Measurements from ENCODE around the gene CNTNAP2. TPM values are rescaled to one million over a fixed set of nuclear protein-coding genes. Genes with fewer than 3 reads are reported as not detected.
"Not testable (repeated sequence)": the region's sequence is repeated elsewhere in the genome, so short reads cannot be mapped to it uniquely, and the experiment has no call there.

The CNTNAP2 gene
- total RNA-seq, 1 donor from 2014 or later, result 0.22 TPM

DNA sequence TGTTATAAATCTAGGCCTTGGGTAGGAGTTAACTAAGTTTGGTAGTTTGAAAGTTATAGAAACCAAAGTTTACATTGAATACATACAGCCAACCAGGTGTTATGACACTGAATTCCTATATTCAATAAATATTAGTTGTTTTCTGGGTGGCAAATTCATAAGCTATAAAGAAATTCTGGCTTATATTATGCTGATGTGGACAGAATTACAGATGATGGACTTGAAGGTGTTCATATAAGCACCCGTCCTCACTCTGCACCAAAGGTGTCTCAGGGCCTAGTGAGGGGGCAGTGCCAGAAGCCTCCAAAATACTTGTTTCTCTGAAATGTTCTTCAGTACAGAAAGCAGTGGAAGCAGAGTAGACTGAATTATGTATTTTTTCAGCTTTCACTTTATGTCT, 973.0 kb downstream of the CNTNAP2 start:
- ATAC-seq, result no peak
- intact Hi-C loops (cut with micrococcal nuclease), result no loop called here
- DNase-seq, result no peak

DNA sequence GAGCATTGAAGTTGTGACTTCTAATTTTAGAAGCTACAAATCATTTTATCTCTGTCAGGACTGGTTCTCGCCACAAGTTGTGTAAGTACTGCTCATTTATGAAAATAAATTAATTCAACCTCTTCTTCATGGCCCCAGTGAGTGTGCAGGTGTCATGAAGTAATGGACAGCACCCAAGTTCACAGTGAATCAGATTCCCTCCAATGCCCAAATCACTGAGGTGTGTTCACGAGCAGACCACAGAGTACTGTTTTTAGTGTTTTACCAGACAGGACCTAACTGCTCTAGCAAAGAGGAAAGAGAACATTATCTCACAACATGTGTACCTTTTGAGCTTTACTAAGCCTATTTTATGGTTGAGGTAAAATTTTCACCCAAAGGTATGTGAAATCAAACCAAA, 980.0 kb downstream of the CNTNAP2 start:
- intact Hi-C loops (cut with micrococcal nuclease), result no loop called here
- DNase-seq, result no peak
- no peak for ATAC-seq

DNA sequence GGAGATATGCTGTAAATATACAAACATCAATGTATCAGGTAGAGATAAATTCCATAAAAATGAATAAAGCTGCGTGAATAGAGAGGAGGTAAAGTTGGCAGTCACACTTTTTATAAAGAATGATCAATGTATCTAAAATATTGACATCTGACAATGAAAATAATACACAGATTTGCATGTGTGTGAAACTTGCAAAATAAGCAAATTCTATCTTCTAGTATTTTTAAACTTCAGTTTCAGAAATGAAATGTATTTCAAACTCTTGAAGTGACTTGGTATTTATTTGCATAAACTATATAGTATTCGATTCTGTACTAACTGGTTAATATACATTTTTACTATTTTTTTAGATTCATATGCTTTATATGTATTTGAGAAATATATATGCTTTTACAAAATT, 986.6 kb downstream of the CNTNAP2 start:
- intact Hi-C loops (cut with micrococcal nuclease), result no loop called here
- ATAC-seq, result no peak

DNA sequence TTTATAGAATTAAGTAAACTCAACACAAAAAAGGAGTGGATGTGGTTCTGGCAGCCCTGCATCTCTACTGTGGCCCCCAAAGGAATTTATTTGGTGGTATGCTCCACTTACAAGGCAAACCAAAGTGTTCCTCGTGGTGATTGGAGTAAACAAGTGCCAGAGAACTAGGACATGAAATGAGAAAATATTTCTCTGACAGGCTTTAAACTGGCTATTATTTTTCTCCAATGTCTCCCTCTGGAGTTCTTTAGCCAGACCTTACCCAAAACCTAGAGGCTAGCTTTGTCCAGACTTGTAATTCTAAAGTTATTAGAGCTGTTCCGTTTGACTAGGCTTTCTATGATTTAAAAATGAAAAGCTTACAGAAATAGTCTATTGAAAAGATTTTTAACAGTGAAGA, 990.1 kb downstream of the CNTNAP2 start:
- intact Hi-C loops (cut with micrococcal nuclease), result no loop called here
- ATAC-seq, result no peak

More for the DNA sequence above, 986.6 kb downstream of the CNTNAP2 start:
- no peak for DNase-seq

DNA sequence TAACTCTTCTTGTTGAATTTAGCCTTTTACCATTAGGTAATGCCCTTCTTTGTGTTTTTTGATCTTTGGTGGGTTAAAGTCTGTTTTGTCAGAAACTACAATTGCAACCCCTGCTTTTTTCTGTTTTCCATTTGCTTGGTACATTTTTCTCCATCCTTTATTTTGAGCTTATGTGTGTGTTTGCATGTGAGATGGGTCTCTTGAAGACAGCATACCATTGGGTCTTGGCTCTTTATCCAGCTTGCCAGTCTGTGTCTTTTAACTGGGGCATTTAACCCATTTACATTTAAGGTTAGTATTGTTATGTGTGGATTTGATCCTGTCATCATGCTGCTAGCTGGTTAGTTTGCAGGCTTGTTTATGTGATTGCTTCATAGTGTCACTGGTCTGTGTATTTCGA, 997.9 kb downstream of the CNTNAP2 start:
- DNase-seq; intact Hi-C loops (cut with micrococcal nuclease); ATAC-seq: not testable (repeated sequence)

More for the DNA sequence above, 990.1 kb downstream of the CNTNAP2 start:
- no peak for DNase-seq

DNA sequence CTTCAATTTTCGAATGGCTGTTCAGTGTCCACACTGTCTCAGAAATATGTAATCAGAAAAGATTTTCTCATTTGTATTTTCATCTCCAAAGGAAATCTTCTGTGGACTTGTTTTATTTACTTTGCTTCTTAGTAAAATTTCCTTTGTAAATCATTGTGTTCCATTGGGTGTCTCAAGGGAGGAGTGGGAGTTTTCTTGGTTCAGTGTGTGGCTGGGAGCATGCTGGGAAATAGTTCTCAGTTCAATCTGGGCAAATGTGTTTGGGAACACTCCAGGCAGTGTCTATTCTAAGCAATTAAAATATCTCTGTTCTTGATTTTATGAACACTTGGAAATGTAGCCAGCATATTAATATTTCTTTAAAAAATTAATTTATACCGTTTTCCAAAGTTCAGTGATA, 1019.8 kb downstream of the CNTNAP2 start:
- no peak for DNase-seq
- intact Hi-C loops (cut with micrococcal nuclease), result no loop called here
- ATAC-seq, result no peak

DNA sequence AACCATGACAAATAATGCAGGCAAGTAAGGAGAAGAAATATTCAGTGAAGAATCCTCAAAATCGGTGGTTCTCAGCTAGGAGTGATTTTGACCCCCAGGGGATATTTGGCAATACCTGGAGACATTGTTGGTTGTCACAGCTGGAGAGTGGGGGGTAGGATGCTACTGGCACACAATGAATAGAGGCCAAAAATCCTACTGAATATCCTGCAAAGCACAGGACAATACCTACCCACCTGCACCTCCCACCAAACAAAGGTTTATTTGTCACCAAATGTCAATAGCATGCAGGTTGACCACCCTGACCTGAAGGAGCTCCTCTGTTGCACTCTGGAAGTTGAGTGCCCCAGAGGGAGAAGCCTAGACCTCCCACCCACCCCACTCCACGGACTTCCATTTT, 1028.6 kb downstream of the CNTNAP2 start:
- intact Hi-C loops (cut with micrococcal nuclease), result no loop called here

DNA sequence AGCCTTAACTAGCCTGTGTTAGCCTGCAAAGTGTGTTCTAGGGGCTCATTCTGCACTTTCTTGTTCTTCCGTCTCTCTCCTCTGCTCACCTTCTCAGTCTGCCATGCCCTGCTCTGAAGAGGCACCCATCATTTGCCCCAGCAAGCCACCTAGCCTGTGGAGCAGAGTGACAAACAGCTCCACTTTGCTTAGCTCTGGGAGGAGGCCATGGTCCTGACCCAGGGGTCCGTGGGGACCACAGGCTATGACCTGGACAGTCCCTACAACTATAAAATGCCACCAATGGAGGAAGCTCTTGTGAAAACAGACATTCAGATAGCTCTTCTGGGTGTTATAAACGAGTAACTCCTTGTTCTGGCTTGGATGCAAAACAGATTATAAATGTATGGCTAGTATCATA, 1029.6 kb downstream of the CNTNAP2 start:
- intact Hi-C loops (cut with micrococcal nuclease), result no loop called here
- ATAC-seq (no peak), DNase-seq (no peak)

More for the DNA sequence above, 1028.6 kb downstream of the CNTNAP2 start:
- ATAC-seq, result no peak
- DNase-seq, result no peak

DNA sequence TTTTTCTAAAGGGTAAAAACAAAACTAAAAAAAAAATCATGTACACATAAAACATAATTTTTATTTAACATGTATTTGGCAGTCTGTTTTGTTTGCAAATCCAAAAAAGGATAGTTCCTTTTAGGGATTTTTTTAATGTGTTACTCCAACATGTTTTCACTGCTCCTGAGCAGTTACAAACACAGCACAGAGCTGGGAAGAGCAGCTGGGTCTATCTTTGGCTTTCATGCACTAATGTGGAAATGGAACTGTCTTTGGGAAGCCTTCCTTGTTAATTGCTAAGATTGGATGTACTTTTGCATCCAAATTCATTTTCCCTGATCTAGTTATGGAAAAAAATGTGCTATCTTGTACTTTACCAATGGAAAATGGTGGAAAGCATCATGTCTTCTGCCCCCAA, 1035.1 kb downstream of the CNTNAP2 start:
- intact Hi-C loops (cut with micrococcal nuclease), result no loop called here
- DNase-seq (no peak), ATAC-seq (no peak)

DNA sequence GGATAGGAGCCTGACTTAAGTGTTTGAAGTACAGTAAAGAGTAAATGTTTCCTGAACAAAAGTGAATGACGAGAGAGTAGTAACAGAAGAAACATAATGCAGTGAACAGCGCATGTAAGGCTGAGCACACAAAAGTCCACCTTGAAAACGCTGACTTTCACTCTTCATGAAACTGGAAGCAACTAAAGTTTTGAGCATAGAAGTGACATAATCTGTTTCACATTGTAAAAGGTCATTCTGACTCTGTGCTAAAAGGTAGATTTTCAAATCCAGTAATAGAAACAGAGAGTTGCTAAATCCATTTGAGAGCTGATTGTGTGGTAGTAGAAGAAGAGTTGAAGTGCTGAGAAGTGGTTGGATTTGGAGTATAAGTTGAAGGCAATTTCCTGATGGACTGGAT, 1037.0 kb downstream of the CNTNAP2 start:
- DNase-seq (no peak), ATAC-seq (no peak)
- intact Hi-C loops (cut with micrococcal nuclease), result no loop called here

DNA sequence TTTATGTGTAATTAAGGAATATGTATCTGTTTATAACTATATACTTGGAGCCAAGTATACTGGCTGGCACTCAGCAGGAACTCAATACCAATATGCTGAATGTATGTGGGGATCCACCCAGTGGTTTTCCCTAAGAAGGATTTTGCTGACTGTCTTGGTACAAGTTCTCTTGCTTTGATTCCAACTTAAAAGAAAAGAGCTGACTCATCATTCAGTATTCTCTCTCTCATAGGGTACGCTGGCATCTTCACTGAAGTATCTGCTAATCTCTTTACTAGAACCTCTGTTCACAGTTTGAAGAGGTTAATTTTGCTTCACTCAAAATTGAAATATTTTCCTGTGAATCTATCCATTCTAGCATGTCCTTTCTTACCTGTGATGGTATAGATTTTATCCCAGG, 1044.8 kb downstream of the CNTNAP2 start:
- ATAC-seq (no peak), DNase-seq (no peak)
- intact Hi-C loops (cut with micrococcal nuclease), result no loop called here

DNA sequence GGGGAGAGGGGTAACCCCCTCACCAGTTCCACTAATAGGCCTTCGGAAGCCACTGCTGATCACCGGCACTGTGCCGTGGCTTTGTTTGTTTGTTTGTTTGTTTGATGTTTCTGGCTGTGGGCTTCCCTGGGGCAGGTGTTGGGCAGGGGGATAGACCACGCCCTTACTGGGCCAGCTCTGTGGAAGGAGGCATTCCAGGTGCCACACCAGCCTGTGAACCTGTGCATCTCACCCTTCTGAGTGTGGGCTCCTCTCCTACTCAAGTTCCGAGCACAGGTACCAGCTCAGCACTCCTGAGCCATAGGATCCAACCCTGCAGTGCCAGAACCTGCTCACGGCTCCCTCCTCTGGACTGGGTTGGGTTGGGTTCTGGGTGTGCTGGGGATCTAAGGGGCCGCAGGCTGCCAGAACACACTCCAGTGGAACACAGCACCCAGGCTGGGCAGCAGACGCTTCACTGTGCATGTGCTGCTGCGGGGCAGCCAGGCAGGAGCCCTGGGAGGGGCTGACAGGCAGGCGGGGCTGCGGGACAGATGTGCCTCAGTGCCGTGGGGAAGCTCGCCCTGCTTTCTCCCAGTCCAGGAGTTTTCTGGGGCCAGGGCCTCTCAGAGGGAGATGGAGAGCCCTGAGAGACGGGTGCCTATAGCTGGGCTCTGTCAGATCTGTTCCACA, 1053.9 kb downstream of the CNTNAP2 start:
- intact Hi-C loops (cut with micrococcal nuclease), result no loop called here
- ATAC-seq (no peak), DNase-seq (no peak)

DNA sequence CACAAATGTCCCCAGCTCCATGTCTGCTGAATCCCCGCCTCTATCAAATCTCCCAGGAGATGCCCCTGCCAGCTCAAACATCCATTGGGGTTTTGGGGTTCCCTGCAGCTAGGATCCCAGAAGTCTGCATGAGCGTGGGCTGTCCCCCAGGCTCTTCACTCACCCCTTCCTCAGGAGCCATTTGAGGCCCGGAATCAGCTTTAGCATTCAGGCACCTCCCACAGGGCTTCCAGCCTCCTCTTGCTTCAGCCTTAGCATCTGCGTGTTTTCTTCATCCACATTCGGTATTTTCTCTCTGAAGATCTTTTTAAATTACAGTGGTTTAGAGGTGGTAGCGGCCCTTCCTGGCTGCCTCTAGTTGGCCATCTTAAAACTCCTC, 1054.4 kb downstream of the CNTNAP2 start:
- ATAC-seq, result no peak
- no peak for DNase-seq
- intact Hi-C loops (cut with micrococcal nuclease), result no loop called here

DNA sequence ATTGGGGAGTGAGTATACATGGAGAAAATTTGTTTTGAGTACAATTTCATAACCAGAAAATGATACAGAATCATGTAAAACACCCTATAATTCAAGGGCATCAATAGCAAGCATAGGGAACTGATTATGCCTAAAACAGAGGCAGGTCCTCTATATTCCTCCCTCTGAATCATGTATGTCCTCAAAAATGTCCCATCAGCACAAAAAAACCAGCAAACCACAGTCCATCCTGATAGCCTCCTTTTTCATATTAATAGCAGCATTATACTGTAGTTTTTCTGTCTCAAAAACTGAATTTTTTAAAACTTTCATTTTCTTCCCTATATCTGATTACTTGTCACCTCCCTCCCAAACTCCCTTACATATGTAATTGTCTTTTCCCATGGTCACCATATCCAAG, 1057.3 kb downstream of the CNTNAP2 start:
- intact Hi-C loops (cut with micrococcal nuclease), result no loop called here
- no peak for ATAC-seq
- DNase-seq, result no peak

DNA sequence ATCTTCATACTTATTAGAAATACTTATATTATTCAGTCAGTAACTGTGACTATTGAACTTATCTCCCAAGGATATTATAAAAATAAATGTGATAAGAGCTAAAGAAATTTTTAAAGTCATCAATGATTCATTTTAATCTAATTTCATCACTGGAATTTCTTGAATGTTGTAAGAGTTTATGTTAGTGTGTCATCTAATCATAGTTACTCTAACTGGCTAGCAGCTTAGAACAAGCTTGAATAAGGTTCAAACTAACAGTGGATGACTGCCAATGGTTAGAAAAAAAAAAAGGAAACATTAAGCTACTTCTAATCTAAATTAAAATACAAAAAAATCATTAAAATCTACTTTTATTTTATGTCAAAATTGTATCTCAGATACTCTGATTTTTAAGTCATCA, 1066.3 kb downstream of the CNTNAP2 start:
- intact Hi-C loops (cut with micrococcal nuclease), result no loop called here
- ATAC-seq, result no peak
- DNase-seq, result no peak

DNA sequence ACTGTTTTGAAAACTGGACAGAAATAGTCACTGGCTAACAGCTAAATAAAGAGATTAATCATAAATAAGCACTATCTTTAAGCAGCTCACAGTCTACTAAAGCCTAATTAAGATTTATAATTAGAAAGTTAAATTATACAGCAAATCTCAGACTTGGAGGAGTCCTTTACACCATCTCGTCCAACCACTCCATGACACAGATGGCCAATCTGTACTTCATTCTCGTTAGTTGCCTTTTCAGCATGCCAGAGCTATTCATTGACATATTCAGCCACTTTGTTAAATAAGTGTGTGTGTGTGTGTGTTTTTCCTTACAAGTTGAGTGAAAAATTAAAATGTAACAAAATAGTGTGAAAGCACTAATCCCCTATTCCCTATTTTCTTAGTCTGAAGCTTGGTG, 1066.7 kb downstream of the CNTNAP2 start:
- no peak for ATAC-seq
- DNase-seq, result no peak
- intact Hi-C loops (cut with micrococcal nuclease), result no loop called here

DNA sequence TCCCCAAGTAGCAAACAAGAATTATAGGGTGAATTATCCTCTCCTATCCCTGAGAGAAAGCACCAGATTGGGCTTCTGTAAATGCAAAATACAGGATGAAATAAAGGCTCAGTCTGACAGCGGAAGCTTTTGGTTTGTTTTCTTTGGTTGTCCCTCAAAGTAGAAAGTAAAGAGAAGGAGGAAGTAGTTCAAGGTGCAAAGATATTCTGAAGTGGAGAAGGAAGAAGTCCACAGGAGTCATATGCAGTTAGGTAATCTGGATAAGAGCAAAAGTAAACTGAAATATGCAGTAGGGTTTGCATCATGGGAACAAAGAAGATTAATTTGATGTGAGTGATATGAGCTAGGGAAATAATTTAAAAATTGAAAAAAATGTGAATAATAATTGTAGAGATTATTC, 1071.9 kb downstream of the CNTNAP2 start:
- DNase-seq (no peak), ATAC-seq (no peak)
- intact Hi-C loops (cut with micrococcal nuclease), result no loop called here

DNA sequence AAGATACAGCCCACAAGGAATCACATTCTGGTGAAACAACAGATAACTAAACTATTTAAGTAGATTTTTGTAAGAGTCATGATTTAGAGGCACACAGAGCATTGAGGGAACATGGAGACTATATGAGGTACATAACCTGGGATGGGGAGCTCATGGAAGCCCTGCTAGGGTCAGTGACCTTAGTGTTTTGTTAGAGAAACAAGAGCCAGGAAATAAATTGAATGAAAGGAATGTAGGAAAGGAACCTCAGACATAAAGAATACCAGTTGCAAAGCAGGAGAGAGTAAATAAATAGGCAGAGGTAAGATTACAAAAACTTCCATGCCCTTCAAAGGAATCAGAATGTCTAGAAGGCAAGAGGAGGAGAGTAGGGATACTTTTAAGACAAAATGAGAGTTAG, 1076.9 kb downstream of the CNTNAP2 start:
- intact Hi-C loops (cut with micrococcal nuclease), result no loop called here
- no peak for ATAC-seq
- DNase-seq, result no peak

DNA sequence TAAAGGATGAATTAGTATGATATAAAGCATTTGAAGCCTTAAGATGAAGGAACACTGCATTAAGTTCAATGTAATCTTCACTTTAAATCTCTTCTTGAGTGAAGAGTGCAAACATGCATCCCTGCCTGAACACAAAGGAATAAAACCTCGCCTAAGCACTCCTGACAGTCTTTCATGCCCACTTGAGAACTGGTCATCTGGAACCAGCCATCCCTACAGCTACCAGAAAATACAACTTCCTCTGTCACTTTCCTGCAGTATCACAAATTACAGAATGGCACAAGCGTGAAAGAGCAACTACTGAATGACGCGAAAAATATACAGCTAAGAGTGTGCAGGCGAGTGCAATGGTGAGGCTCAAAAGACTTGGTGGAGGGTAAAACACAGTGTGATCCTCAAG, 1079.9 kb downstream of the CNTNAP2 start:
- intact Hi-C loops (cut with micrococcal nuclease), result no loop called here
- ATAC-seq, result no peak
- no peak for DNase-seq

DNA sequence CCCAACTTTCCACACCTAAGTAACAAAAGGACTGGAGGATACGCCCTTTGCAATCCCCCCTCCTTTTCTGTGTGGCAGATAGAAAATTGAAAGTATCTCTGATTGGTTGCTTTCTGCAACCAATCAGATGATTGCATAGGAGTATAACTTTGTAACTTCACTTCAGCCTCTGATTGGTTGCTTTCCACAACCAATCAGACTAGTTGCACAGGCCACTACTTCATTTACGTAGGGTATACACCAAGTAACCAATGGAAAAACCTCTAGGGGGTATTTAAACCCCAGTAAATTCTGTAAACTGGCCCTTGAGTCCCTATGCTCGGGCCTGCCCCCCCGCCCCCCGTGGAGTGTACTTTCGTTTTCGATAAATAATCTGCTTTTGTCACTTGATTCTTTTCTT, 1080.4 kb downstream of the CNTNAP2 start:
- intact Hi-C loops (cut with micrococcal nuclease), result no loop called here
- ATAC-seq (no peak), DNase-seq (no peak)

DNA sequence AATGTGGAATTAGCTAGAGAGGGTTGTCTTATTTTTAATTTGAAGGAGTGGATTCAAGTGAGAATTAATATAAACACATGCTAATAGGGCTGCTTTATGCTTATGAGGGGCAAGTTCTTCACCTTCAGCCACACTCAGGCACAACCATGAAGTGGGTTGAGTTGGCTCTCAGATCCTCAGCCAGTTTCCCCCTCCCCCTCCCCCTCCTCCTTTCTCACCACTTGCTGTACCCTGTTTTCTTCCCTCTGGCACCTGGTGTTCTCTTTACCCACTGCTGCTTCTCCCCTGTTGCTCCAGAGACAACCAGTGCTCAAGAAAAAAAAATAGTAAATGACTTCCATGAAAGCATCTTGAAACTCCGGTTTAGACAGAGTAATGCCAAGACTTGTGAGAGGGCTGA, 1083.3 kb downstream of the CNTNAP2 start:
- DNase-seq (no peak), ATAC-seq (no peak)
- intact Hi-C loops (cut with micrococcal nuclease), result no loop called here

DNA sequence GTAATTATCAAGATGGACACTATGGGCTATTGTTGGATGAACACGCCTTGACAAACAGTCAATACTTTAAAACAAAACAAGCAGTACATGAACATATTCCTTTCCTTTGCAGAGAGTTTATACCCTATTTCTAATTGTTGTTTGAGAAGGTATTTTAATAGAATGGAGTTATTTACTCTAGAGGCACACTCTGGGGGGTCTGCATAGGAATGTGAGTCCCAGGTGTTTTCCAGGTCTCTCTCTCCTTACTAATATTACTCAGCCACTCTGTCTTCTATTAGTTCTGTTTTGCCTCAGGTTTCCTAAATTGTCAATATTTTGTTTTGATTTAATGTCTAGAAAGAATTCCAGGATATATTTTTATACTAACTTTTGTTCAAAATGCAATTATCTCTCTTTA, 1091.4 kb downstream of the CNTNAP2 start:
- intact Hi-C loops (cut with micrococcal nuclease), result no loop called here
- no peak for ATAC-seq
- DNase-seq, result no peak

All from left ventricle myocardium superior (tissue), 1 donor.